Activated T-helper 2 cell treated with anti-CD3 and anti-CD28 coated beads, Interferon-gamma antibody, Interleukin-2, Interleukin-4, amounts not matched to agents 10 μg/mL and 5 μg/mL and 100 μg/mL, durations not matched to agents 14 hours and 24 hours and 36 hours (primary cell): ENCODE results near the gene ACOT4. TPM values are rescaled to one million over a fixed set of nuclear protein-coding genes. Genes with fewer than 3 reads are reported as not detected.

Source experiments
- total RNA-seq: library from RNA; stranded (reverse); gene quantifications from 2 replicates; pipeline ENCODE4 v1.2.3, GENCODE V29; 2022

ACOT4 gene
- total RNA-seq, 1 donor from 2014 or later = 0.57 TPM

Other genes with a start within 250 kb of the ACOT4 start
- gene NUMB, start 133.3 kb upstream of the ACOT4 start, total RNA-seq = 52.4 and 66.1 TPM in 2 replicates
- gene RIOX1, start 100.9 kb upstream of the ACOT4 start, total RNA-seq = 22.0 and 24.1 TPM in 2 replicates
- 1.9 and 2.7 TPM in 2 replicates for gene ACOT1, start 54.7 kb upstream of the ACOT4 start, total RNA-seq
- not detected in 2 replicates for gene HEATR4, start 32.9 kb upstream of the ACOT4 start, total RNA-seq
- gene ACOT2, start 22.7 kb upstream of the ACOT4 start, total RNA-seq = 10.1 and 12.3 TPM in 2 replicates
- not detected in 2 replicates for gene ACOT6, start 20.6 kb downstream of the ACOT4 start, total RNA-seq
- 6.0 and 6.2 TPM in 2 replicates for gene DNAL1, start 53.1 kb downstream of the ACOT4 start, total RNA-seq
- gene PNMA1, start 122.5 kb downstream of the ACOT4 start, total RNA-seq = 30.1 and 32.1 TPM in 2 replicates